HG03159 (cell line): ENCODE results near the gene SLC45A1.
"Not testable (repeated sequence)": the region's sequence is repeated elsewhere in the genome, so short reads cannot be mapped to it uniquely, and the experiment has no call there.

ENCODE experiments used
- ATAC-seq: cut with Tn5 transposase; IDR thresholded peaks from one replicate; pipeline ENCODE4 v1.9.1; 2021; ENCODE audit warnings: mild to moderate bottlenecking, moderate library complexity; ENCODE audit not compliant: unreplicated experiment

SLC45A1 gene

DNA sequence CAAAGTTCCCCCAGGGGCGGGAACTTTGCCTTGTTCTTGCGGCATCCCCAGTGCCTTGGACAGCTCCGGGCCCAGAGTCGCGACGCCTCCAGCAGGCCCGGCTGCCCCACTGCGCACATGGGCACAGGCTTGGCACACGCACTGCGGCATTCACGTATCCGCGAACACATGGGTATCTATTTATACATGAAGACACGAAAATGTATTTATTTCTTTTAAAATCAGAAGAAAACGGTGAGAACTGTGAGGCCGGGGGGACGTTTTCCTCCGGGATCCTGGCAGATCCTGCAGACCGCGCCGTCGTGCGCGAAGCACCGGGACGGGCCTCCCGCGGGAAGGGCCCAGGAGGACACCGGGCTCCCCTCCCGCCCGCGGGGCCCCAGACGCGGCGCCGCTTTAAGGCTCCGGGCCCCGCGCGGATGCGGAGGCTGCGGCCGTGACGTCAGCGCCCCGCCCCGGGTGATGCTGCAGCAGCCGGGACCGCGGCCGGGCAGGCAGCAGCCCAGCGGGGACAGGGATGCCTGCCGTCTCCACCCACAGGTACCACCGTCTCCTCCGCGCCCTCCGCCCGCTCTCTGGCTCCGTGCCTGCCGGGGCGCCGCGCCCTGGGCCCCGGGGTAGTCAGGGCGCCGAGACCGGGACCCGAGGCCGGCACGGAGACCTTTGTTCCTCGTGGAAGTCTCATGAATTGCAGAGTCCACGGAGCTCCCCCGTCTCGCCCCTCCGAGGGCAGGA is at the start of gene SLC45A1:
Gene SLC45A1, plus strand, starts transcription at position 468 of the 735 bp plus-strand sequence. CDS start 6,216 bp downstream, outside the sequence.
- no peak for ATAC-seq

DNA sequence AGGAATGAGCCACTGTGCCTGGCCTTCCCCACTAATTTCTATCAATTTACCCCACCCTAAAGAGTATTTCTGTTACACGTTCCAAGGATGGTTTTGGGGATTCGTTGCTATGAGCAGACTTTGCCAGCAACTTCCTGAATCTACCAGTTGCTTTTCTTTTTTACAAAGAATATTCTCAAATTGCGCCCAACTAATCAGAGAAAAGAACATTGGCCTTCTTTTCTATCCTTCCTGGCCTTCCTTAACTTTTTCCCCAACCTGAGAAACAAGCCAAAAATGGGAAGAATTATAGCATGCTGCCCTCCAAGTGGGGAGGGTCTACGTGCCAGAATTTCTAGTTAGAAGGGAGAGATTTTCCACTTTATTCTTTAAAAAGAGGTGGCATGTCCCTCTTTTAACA is 44.9 kb upstream of the SLC45A1 start:
- no peak for ATAC-seq

DNA sequence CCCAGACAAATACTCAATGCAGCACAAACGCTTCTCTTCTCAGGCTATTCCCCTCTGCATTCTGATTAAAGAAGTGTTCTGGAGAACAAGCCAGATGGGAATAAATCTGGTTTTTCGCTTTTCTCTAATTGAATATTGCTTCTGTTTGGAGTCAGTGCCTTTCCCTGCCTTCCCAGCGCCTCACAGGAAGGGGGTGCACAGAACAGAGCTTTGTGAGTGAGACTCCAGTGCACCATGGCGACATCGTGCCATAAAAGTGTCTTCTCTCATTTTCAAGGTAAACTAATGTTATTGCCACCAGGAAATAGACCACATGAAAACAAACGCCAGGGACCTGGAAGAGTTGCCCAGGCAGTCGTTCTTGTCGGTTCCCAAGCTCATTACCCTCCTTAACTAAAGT is 43.6 kb upstream of the SLC45A1 start:
- no peak for ATAC-seq

DNA sequence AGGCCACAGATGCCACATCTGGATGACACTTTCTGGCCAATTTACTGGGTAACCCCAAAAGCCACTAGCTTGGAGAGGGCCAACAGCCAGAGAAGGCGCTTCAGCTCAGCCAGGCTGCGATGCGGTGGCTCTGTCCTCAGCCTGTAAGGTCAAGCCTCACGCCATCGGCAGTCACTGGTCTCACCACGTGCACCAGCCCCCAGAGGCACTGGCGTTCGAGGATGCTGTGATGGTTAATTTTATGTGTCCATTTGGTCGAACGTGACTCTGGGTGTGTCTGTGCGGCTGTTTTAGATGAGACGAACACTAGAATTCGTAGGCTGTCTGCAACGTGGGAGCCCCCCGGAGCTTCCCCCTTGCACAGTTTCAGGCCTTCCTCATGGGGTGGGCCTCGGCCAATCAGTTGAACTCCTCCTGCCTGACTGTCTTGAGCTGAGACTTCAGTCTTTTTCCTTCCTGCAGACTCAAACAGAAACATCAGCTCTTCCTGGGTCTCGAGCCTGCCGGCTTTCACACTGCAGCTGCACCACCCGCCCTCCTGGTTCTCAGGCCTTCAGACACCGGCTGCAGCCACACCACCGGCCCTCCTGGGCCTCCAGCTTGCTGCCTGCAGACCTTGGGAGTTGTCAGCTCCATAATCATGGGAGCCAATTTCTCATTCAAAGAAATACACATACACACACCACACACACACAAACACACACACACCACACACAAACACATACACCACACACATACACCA is 41.6 kb upstream of the SLC45A1 start:
- no peak for ATAC-seq

DNA sequence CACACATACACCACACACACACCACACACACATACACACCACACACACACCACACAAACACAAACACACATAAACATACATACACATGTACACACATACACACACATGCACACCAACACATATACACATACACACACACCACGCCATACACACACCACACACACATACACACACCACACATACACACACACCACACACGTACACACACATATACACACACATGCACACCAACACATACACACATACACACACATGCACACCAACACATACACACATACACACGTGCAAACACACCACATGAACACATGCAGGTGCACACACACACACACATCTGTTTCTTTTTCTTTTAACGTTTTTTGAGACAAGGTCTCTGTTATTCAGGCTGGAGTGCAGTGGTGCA is 41.0 kb upstream of the SLC45A1 start:
- no peak for ATAC-seq

DNA sequence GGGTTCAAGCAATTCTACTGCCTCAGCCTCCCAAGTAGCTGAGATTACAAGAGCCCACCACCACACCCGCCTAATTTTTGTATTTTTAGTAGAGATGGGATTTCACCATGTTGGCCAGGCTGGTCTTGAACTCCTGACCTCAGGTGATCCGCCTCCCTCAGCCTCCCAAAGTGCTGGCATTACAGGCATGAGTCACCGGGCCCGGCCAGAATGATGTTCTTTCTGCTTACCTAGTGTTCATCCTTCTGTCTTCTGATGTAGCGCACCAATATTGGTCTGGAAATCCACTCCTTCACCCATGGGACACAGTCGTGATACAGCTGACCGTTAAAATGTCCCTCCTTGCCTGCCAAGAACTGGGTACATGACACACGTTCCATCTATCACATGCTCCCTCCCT is 39.2 kb upstream of the SLC45A1 start:
- ATAC-seq = not testable (repeated sequence)

DNA sequence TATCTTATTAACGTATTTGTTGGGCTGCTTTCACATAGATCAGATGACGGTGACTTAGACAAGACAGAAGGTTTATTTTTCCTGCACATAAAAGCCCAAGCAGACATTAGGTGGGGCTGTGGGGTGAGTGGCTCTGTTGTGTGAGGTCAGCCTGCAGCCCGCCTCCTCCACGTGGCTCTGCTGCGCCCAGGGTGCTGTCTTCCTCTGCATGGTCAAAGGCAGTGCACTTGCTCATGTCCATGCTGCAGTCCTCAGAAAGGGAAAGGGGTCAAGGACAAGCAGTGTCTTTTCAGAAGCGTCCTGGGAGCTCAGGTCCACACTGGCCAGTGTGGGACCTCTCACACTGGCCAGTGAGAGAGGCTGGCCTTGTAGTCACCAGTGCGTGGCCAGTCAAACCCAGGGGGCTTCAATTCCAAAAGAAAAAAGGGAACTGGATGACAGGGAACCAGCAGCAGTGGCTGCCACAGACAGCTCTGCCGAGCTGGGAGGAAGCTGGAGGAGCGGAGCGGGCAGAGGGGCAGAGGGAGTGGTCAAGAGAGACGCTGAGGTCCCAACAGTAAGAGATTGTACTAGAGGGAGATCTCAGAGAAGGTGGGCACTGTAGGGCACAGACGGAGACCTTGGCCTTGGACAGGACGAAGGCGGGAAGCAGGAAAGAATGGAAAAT is 35.9 kb upstream of the SLC45A1 start:
- no peak for ATAC-seq

DNA sequence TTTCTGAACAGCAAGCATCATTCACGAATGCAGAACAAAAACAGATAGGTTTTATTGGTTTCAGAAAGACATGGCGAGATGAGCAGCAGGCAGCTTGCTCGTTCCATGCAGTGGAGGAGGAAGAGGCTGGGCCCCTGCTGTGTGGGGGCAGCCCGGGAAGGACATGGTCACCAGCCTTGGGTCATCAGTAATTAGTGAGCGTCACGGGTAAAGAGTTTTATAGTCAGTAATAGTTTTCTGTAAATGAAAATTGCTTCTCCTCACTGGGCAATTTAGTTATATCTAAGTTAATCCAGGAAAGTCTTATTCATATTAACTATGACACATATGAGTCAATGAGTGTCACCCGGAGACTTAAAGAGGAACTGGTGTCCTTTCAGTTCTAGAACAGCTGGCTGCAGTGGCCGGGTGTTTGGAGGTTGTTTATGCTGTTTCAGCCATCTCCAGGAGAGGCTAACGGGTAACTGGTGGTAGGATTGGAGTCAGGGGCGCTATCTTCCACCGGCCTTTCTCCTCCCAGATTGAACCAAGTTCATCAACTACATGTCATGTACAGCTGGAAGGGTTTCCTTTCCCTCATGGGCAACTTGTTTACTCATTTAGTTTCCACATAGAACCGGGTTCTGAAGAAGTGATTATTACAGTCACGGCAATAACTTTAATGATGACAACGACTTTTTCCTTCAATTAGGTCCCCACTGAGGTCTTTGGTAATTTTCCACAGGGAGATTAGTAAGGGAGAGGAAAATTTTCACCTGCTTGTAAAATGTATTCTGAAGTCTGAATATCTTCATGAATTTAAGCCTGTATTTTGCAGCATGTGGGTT is 34.6 kb upstream of the SLC45A1 start:
- peak; percentile 93 for ATAC-seq

DNA sequence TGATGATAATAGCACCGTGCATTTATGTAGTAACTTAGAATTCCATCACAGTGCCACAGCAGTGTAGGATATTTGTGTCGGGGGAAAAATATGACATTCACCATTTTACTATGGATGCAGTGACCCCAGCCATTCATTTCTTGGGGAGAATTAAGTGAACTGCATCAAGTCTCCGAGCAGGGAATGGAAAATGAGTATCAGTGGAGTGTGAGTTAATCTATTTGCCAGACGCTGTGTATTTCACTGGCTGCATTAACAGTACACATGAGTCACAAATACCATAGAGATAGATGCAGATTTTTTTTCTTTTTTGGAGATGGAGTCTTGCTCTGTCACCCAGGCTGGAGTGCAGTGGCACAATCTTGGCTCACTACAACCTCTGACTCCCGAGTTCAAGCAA is 33.8 kb upstream of the SLC45A1 start:
- ATAC-seq = no peak

DNA sequence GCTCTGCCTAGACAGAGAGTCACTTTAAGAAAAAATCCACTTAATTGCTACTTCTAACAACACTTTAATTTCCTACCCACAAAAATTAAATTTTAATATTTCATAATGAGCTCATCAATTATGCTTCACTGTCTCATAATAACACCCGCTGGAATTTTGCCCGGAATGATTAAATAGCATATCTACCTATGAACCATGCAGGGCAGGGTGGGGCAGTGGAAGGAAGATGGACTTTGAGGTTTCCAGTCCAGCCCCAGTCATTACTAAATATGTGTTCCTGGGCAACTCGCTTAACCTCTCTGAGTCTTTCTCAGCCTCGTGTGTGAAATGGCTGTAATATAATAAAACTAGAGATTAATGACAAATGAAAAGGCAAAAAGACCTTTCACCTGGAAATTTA is 32.8 kb upstream of the SLC45A1 start:
- no peak for ATAC-seq

DNA sequence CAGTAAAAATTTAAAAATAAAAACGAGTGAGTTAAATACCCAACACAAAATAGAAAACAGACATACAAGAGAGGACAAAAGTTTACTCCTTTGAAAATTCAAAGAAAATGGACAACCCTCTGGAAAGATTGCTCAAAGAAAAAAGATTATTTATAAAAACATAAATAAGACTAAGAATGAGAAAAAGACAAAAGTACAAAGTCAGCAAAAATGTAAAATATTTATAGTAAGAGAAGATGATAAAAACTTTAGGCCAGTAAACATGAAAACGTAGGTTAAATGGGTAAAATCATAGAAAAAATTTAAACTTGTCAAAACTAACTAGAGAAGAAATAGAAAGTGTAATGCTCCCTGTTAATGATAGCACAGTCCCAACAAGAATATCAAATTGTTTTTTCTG is 31.9 kb upstream of the SLC45A1 start:
- no peak for ATAC-seq

DNA sequence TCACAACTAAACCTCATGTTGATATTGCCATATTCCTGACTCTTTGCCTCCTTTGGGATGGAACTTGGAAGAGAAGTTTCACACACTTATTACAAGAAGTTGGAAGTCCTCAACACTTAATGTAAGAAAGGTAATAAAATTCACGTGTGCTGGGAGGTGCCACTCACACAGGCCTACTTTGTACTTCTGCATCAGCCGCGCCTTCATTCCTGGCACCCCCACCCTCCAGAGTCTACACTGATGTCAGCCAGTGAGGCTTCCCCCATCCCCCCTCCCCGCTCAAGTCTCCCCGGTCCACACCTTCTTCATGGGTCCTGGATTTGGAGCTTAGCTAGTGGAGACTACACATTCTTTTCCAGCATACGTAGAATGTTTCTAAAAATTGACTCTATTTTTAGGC is 24.8 kb upstream of the SLC45A1 start:
- ATAC-seq = no peak

DNA sequence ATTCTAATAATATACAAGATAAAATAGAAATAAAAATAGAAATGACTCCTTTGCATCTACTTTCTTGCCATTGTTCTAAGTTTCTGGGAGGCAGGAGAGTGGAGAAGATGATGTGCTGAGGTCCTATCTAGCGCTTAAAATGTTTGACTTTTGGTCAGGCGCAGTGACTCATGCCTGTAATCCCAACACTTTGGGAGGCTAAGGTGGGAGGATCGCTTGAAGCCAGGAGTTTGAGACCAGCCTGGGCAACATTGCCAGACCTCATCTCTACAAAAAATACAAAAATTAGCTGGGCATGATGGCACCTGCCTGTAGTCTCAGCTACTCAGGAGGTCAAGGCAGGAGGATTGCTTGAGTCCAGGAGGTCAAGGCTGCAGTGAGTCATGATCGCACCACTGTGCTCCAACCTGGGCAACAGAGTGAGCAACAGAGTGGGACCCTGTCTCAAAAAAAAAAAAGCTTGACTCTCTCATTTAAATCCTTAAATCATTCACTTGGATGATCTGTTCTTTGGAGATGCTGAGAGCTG is 24.2 kb upstream of the SLC45A1 start:
- ATAC-seq = no peak

DNA sequence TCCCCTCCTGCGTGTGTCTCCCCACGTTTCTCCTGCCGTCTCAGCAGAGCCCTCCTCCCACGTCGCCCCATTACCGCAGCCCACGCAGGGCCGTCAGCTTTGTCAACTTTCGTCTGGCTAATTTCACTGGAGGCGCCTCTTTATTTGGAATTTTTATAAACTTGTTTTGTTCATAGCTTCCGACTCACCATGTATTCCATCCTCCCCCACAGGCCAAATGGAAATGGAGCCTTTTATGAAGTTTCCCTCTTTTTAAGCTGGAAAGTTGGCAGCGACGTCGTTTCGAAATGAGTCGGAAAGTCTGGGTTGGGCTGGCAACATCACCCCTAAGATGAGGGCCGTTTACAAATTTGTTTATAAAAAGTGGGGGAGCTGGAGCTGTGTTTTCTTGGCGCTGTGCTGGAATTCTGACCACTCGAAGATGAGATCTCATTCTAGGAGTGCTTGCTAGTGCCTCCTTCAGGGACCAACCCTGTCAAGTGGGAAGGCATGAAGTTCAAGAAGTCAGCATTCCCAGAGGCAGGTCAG is 23.7 kb upstream of the SLC45A1 start:
- no peak for ATAC-seq

DNA sequence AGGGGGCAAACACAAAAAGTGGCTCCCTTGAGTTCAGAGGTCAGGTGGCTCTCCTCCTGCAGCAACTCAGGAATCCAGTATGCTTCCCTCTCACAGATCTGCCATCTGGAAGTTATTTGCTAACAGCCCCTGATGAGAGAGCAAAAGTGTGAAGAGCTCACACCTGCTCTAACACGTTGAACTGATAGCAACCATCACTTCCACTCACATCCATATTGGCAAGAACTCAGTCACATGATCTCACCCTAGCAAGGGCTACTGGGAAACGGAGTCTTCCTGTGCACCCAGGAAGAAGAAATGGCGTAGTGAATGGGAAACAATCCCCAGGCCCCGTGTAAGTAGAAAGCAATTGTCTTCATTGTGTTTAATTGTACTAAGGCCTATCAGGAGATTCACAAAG is 20.7 kb upstream of the SLC45A1 start:
- no peak for ATAC-seq

DNA sequence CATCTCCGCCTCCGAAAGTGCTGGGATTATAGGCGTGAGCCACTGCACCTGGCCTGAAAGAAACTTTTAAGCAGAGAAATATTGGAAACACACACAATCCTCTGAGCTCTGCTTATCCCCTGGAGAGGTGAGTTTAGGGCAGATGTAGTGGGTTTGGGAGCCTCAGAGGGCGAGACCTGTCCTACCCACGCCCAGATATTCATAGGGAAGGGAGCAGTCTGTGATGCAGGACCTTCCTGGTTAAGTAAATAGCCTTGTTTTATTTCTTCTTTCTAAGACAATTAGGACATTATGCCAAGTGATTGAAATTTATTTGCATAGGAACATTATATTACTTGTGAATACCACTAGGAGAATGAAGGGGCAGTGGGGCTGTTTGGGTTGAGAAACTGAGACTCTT is 18.0 kb upstream of the SLC45A1 start:
- no peak for ATAC-seq

DNA sequence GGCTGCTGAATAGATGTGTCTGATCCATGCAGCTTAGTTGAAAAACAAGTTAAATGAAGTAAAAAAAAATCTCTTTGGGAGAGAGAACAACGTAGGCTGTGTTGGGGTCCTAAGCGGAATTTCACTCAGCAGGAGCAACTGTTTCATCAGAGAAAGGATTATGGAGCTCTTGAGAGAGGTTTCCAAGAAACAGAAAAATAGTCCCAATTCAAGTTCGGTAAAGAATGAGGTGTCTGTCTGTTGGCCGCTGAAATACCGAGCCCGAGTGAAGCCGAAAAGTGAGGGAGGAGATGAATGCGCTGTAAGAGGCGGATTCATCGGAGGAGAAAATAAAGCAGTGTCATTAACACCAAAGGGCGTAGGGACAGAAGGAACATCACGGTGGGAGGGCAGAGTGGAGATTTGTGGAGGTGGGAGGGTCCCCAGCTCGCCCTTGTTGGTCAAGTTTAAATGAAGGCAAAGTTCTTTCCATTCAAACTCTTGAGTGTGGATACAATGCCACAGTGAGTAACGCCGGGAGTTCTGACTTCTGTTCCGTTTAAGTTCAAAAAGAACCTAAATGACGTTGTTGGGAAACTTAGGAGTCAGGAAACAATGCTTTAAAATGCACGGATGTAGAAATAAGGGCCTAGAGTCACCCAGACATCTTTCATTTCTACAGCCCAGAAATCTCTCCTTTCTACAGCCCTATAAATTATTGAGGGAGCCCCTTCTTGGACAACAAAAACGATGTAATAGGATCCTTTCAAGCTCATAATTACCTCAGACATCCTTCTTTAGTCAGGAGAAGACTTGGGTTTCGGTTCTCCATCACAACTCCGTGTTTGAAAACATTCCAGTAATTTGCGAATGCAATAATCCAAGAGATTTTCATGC is 15.6 kb upstream of the SLC45A1 start:
- no peak for ATAC-seq

DNA sequence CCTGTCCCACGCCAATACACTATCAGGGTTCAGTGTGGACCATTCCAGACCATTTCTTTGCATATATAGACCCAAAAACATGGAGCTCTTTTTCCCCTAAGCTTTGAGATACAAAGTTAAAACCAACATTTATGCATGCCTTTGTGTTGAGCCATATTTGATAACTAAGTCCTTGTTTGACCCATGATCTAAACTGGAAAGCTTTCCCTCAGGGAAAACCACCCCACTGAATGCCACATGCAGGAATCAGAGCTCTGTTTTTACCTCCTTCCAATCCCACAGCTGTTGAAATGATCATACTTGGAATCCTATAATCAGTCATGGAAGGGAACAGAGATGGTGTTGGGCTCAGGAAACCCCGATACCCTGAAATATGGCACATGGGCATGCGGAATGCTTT is 14.8 kb upstream of the SLC45A1 start:
- ATAC-seq = no peak

DNA sequence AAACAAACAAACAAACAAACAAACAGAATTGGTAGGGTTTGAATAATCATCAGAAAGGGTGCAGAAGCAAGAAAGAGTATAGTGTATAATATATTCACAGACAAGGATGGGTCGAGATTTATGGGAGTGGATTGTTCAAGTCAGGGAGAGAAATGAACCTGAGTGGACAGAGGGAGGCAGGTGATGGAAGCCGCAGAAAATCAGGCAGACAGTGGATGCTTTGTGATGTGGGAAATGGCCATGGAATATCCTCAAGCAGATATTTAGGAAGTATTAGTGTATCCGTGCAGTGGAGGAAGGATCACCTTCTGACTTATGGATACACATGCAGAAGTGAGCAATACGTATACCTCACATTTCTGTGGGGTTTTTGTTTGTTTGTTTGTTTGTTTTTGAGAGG is 14.0 kb upstream of the SLC45A1 start:
- ATAC-seq = no peak

DNA sequence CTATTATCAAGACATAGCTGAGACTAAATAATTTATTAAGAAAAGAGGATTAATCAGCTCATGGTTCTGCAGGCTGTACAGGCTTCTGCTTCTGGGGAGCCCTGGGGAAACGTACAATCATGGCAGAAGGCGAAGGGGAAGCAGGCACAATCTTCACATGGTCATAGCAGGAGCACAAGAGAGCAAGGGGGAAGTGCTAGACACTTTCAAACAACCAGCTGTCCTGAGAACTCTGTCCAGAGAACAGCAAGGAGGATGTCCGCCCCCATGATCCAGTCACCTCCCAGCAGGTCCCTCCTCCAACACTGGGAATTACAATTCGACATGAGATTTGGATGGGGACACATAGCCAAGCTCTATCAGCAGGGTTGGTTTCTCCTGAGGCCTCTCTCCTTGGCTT is 10.3 kb upstream of the SLC45A1 start:
- no peak for ATAC-seq
